GM23338 (cell line): ENCODE results near the gene SRSF1. TPM values are rescaled to one million over a fixed set of nuclear protein-coding genes. Genes with fewer than 3 reads are reported as not detected.
A peak's percentile ranks its signal among the peaks of the same experiment; 100 is the strongest.

Source experiments
- ATAC-seq: fragments of 200-7000 bp; cut with Tn5 transposase; 3 replicates; pipeline ENCODE4 v1.9.1; 2020
- DNase-seq: peaks from one replicate; pipeline ENCODE4 v3.0.0-alpha.2; 2015; ENCODE audit warnings: low spot score
- H2AFZ ChIP-seq: fragments of 200-600 bp; sonication (generic); 2 replicates; pipeline ENCODE4 v1.8.0; 2016; ENCODE audit warnings: antibody characterized with exemption, mild to moderate bottlenecking, moderate library complexity
- H3F3A ChIP-seq: fragments of 200-600 bp; sonication (generic); replicated peaks from 2 replicates; pipeline ENCODE4 v1.8.0; 2017; ENCODE audit warnings: antibody characterized with exemption, mixed run types, low read depth
- H3K27ac ChIP-seq: fragments of 200-600 bp; sonication (generic); 2 replicates; pipeline ENCODE4 v1.6.1; 2016; ENCODE audit warnings: low read depth
- H3K27me3 ChIP-seq: fragments of 200-600 bp; sonication (generic); 2 replicates; pipeline ENCODE4 v1.8.0; 2016; ENCODE audit warnings: mild to moderate bottlenecking, mixed run types, moderate library complexity; ENCODE audit not compliant: insufficient read depth
- H3K36me3 ChIP-seq: fragments of 200-600 bp; sonication (generic); 2 replicates; pipeline ENCODE4 v1.8.0; 2016; ENCODE audit warnings: mild to moderate bottlenecking; ENCODE audit not compliant: insufficient read depth
- H3K4me1 ChIP-seq: fragments of 200-600 bp; sonication (generic); 2 replicates; pipeline ENCODE4 v1.8.0; 2016; ENCODE audit warnings: mild to moderate bottlenecking, moderate library complexity; ENCODE audit not compliant: insufficient read depth
- H3K4me2 ChIP-seq: fragments of 200-600 bp; sonication (generic); 2 replicates; pipeline ENCODE4 v1.7.1; 2017; ENCODE audit warnings: mixed run types
- H3K4me3 ChIP-seq: fragments of 200-600 bp; sonication (generic); 2 replicates; pipeline ENCODE4 v1.6.1; 2016; ENCODE audit warnings: mixed run types
- H3K79me2 ChIP-seq: fragments of 200-600 bp; sonication (generic); replicated peaks from 2 replicates; pipeline ENCODE4 v1.8.0; 2017; ENCODE audit warnings: mild to moderate bottlenecking; ENCODE audit not compliant: insufficient read depth
- H3K9me2 ChIP-seq: fragments of 200-600 bp; sonication (generic); 2 replicates; pipeline ENCODE4 v1.8.0; 2017; ENCODE audit not compliant: insufficient read depth
- H4K20me1 ChIP-seq: fragments of 200-600 bp; sonication (generic); replicated peaks from 2 replicates; pipeline ENCODE4 v1.8.0; 2017; ENCODE audit warnings: mild to moderate bottlenecking; ENCODE audit not compliant: insufficient read depth
- H3K27ac Mint-ChIP-seq: 2 replicates; pipeline ENCODE4 v1.8.0; 2020; ENCODE audit warnings: inconsistent platforms, mild to moderate bottlenecking, moderate library complexity, mixed read lengths
- H3K27me3 Mint-ChIP-seq: 3 replicates; pipeline ENCODE4 v1.8.0; 2022; ENCODE audit warnings: low read depth, mild to moderate bottlenecking, moderate library complexity, mixed read lengths, inconsistent platforms; ENCODE audit not compliant: insufficient read depth, poor library complexity
- H3K36me3 Mint-ChIP-seq: 3 replicates; pipeline ENCODE4 v1.8.0; 2021; ENCODE audit warnings: low read depth, mild to moderate bottlenecking, inconsistent platforms, moderate library complexity, mixed read lengths
- H3K4me1 Mint-ChIP-seq: 3 replicates; pipeline ENCODE4 v1.8.0; 2020; ENCODE audit warnings: mild to moderate bottlenecking, inconsistent platforms, mixed read lengths
- H3K4me3 Mint-ChIP-seq: 3 replicates; pipeline ENCODE4 v1.8.0; 2021; ENCODE audit warnings: moderate library complexity, mild to moderate bottlenecking, inconsistent platforms, mixed read lengths
- H3K9me3 Mint-ChIP-seq: 3 replicates; pipeline ENCODE4 v1.8.0; 2020; ENCODE audit warnings: moderate library complexity, mild to moderate bottlenecking, inconsistent platforms, mixed read lengths
- CREB1 ChIP-seq: fragments of 250-450 bp; sonication (Bioruptor Pico); IDR thresholded peaks from 2 replicates; pipeline ENCODE4 v1.5.0; 2020; ENCODE audit warnings: low read depth, mild to moderate bottlenecking, moderate library complexity
- CTCF ChIP-seq, 2 experiments: fragments of 200-600 bp in 1 of 2; sonication (generic) in 1 of 2; conservative IDR thresholded peaks; 2 replicates each; pipeline versions ENCODE4 v1.5.1 to v1.6.1; 2016 to 2017; ENCODE audit warnings: antibody characterized with exemption in 2 of 2, low read depth in 2 of 2, mild to moderate bottlenecking in 2 of 2, moderate library complexity in 1 of 2
- ETS1 ChIP-seq: IDR thresholded peaks from 2 replicates; pipeline ENCODE4 v1.6.1; 2016; ENCODE audit warnings: antibody characterized with exemption
- EZH2 ChIP-seq: fragments of 200-600 bp; sonication (generic); IDR thresholded peaks from one replicate; pipeline ENCODE4 v1.8.0; 2017; ENCODE audit warnings: antibody characterized with exemption, mild to moderate bottlenecking, low read depth; ENCODE audit not compliant: unreplicated experiment
- EZH2phosphoT487 ChIP-seq: fragments of 200-600 bp; sonication (generic); IDR thresholded peaks from one replicate; pipeline ENCODE4 v1.8.1; 2018; ENCODE audit warnings: antibody characterized with exemption; ENCODE audit not compliant: unreplicated experiment
- JUNB ChIP-seq: IDR thresholded peaks from one replicate; pipeline ENCODE4 v1.6.1; 2016; ENCODE audit warnings: antibody characterized with exemption; ENCODE audit not compliant: unreplicated experiment
- NANOG ChIP-seq: IDR thresholded peaks from 2 replicates; pipeline ENCODE4 v1.6.1; 2016; ENCODE audit warnings: antibody characterized with exemption, borderline replicate concordance
- POLR2AphosphoS5 ChIP-seq: IDR thresholded peaks from 2 replicates; pipeline ENCODE4 v1.6.1; 2016; ENCODE audit warnings: antibody characterized with exemption, low read depth
- REST ChIP-seq: IDR thresholded peaks from one replicate; pipeline ENCODE4 v1.6.1; 2018; ENCODE audit warnings: antibody characterized with exemption; ENCODE audit not compliant: unreplicated experiment
- STAT1 ChIP-seq: IDR thresholded peaks from one replicate; pipeline ENCODE4 v1.6.1; 2016; ENCODE audit warnings: antibody characterized with exemption; ENCODE audit not compliant: unreplicated experiment
- ZNF114 ChIP-seq: fragments of 250-450 bp; sonication (Bioruptor Pico); IDR thresholded peaks from 2 replicates; pipeline ENCODE4 v1.5.0; 2020; ENCODE audit warnings: mild to moderate bottlenecking, moderate library complexity
- ZNF331 ChIP-seq: fragments of 250-450 bp; sonication (Bioruptor Pico); IDR thresholded peaks from 2 replicates; pipeline ENCODE4 v1.5.0; 2020; ENCODE audit warnings: low read depth, mild to moderate bottlenecking, moderate library complexity
- ZNF462 ChIP-seq: fragments of 250-450 bp; sonication (Bioruptor Pico); IDR thresholded peaks from 2 replicates; pipeline ENCODE4 v1.5.0; 2020; ENCODE audit warnings: mild to moderate bottlenecking, moderate library complexity
- polyA plus RNA-seq: library from polyadenylated mRNA; unstranded; fragments of >200 nt; fragmentation: Nextera tagmentation; extraction: Ambion mirVana; gene quantifications from 2 replicates; pipeline ENCODE4 v1.2.1, GENCODE V29; 2016
- total RNA-seq: library from RNA; depleted of rRNA; stranded (reverse); fragments of >200 nt; shearing (Covaris generic); gene quantifications from 2 replicates; pipeline ENCODE4 v1.2.3, GENCODE V29; 2014

SRSF1 gene
- total and polyA plus RNA-seq, 2 experiments from 2014 or later: 413 to 584 TPM

GRCh38 chr17:57965521-57966160 lies 41.4 kb downstream of the SRSF1 start:
- H3K79me2 ChIP-seq: no peaks in the 10 kb centered on the region
- H3F3A ChIP-seq: 0 out of 2 replicates have a peak, but pooled peaks cover 2% of the 10 kb centered on the region
- no peaks in the 10 kb centered on the region; the same call in 1 of the 2 replicates for H4K20me1 ChIP-seq
- no peaks in the 10 kb centered on the region for H3K36me3 Mint-ChIP-seq
- no peak overlapping the region for H3K27ac Mint-ChIP-seq
- no peaks in the 10 kb centered on the region for H3K36me3 ChIP-seq
- H3K4me3 ChIP-seq: no peak overlapping the region
- DNase-seq (no peak), ATAC-seq (peak; percentile 59)
- TF ChIP-seq ZNF462 (CRISPR knock-in tag): no peak
- TF ChIP-seq JUNB: no peak
- no peak for TF ChIP-seq EZH2phosphoT487
- TF ChIP-seq NANOG: no peak
- TF ChIP-seq ZNF114 (CRISPR knock-in tag): no peak
- TF ChIP-seq CTCF (conservative IDR thresholded peaks at IDR 0.05; ENCODE audit: low read depth in 2 of 2): no peak
- no peak for TF ChIP-seq STAT1
- TF ChIP-seq ZNF331 (CRISPR knock-in tag): no peak
- no peak for TF ChIP-seq REST
- no peak for TF ChIP-seq CREB1 (CRISPR knock-in tag)
- no peak for TF ChIP-seq POLR2AphosphoS5
- no peak for TF ChIP-seq ETS1
- TF ChIP-seq EZH2: no peak
- peaks cover 13% of the 10 kb centered on the region for H3K4me1 Mint-ChIP-seq
- peaks cover 6% of the 10 kb centered on the region for H3K27me3 Mint-ChIP-seq
- H3K27ac ChIP-seq: no peak overlapping the region
- H3K4me3 Mint-ChIP-seq: no peak overlapping the region
- no peaks in the 10 kb centered on the region for H3K9me3 Mint-ChIP-seq
- H3K4me1 ChIP-seq: peaks cover 3% of the 10 kb centered on the region; the same call in 1 of the 2 replicates
- no peaks in the 10 kb centered on the region for H3K27me3 ChIP-seq
- no peak overlapping the region for H3K4me2 ChIP-seq
- peak overlapping the region; percentile 76; the same call in 1 of the 2 replicates for H2AFZ ChIP-seq
- no peaks in the 10 kb centered on the region for H3K9me2 ChIP-seq
